PC-3 (cell line): ENCODE results near the gene POTEB2. TPM values are rescaled to one million over a fixed set of nuclear protein-coding genes. Genes with fewer than 3 reads are reported as not detected.
"Not testable (repeated sequence)": the region's sequence is repeated elsewhere in the genome, so short reads cannot be mapped to it uniquely, and the experiment has no call there.

ENCODE experiments used
- ATAC-seq: fragments of 200-7000 bp; cut with Tn5 transposase; 2 replicates; pipeline ENCODE4 v1.9.1; 2020; ENCODE audit warnings: mild to moderate bottlenecking, moderate library complexity
- Bru-seq: library from RNA; stranded (reverse); fragments of 400-500 nt; gene quantifications from one replicate; lab custom pipeline; 2021; lab: Mats Ljungman, UMichigan
- BruChase-seq, 2 experiments: library from RNA; stranded (reverse); fragments of 400-500 nt; gene quantifications; one replicate each; lab custom pipeline; 2021; lab: Mats Ljungman, UMichigan
- BruUV-seq: library from RNA; stranded (reverse); fragments of 400-500 nt; replicated peaks from 2 replicates; lab custom pipeline; 2021; lab: Mats Ljungman, UMichigan
- CTCF ChIA-PET: fragments of 300-600 bp; sonication (Branson Sonifier 250); formaldehyde crosslinking; loops from one replicate; lab custom pipeline; 2022; ENCODE audit warnings: antibody characterized with exemption; lab: Charles Lee
- POLR2A ChIA-PET: fragments of 300-600 bp; sonication (Branson Sonifier 250); formaldehyde crosslinking; loops from one replicate; lab custom pipeline; 2022; ENCODE audit warnings: antibody characterized with exemption; ENCODE audit not compliant: unreplicated experiment; lab: Charles Lee
- DNase-seq: peaks from one replicate; pipeline ENCODE4 v3.0.0-alpha.2; 2015
- H2AFZ ChIP-seq: fragments of 300-600 bp; sonication (generic); 2 replicates; pipeline ENCODE4 v1.6.0; 2016; ENCODE audit warnings: antibody characterized with exemption, low read length
- H3F3A ChIP-seq: fragments of 300-600 bp; sonication (generic); one replicate; pipeline ENCODE4 v1.6.0; 2017; ENCODE audit warnings: antibody characterized with exemption, low read length, control low read depth, mild to moderate bottlenecking; ENCODE audit not compliant: unreplicated experiment
- H3K27ac ChIP-seq: fragments of 300-600 bp; sonication (generic); 2 replicates; pipeline ENCODE4 v1.5.1; 2016; ENCODE audit warnings: mild to moderate bottlenecking, low read length
- H3K27me3 ChIP-seq: fragments of 300-600 bp; sonication (generic); 2 replicates; pipeline ENCODE4 v1.6.1; 2016; ENCODE audit warnings: low read length, mixed read lengths
- H3K36me3 ChIP-seq: fragments of 300-600 bp; sonication (generic); 2 replicates; pipeline ENCODE4 v1.6.1; 2016; ENCODE audit warnings: low read depth, mixed run types, low read length, mixed read lengths
- H3K4me1 ChIP-seq: fragments of 300-600 bp; sonication (generic); 2 replicates; pipeline ENCODE4 v1.5.1; 2016; ENCODE audit warnings: low read length; ENCODE audit not compliant: insufficient read depth
- H3K4me2 ChIP-seq: fragments of 300-600 bp; sonication (generic); 2 replicates; pipeline ENCODE4 v1.6.0; 2016; ENCODE audit warnings: low read length
- H3K4me3 ChIP-seq: fragments of 300-600 bp; sonication (generic); 2 replicates; pipeline ENCODE4 v1.5.1; 2016; ENCODE audit warnings: mild to moderate bottlenecking, low read length, mixed read lengths
- H3K79me2 ChIP-seq: fragments of 300-600 bp; sonication (generic); 2 replicates; pipeline ENCODE4 v1.6.1; 2017; ENCODE audit warnings: low read length, mixed read lengths
- H3K9ac ChIP-seq: fragments of 300-600 bp; sonication (generic); 2 replicates; pipeline ENCODE4 v1.6.0; 2016; ENCODE audit warnings: mild to moderate bottlenecking, low read length
- H3K9me2 ChIP-seq: fragments of 300-600 bp; sonication (generic); replicated peaks from 2 replicates; pipeline ENCODE4 v1.6.1; 2016; ENCODE audit warnings: mixed run types, low read length, mixed read lengths
- H3K9me3 ChIP-seq: fragments of 300-600 bp; sonication (generic); 2 replicates; pipeline ENCODE4 v1.6.1; 2016; ENCODE audit warnings: low read length, mixed read lengths
- H4K20me1 ChIP-seq: fragments of 300-600 bp; sonication (generic); 2 replicates; pipeline ENCODE4 v1.6.1; 2016; ENCODE audit warnings: low read length, mixed read lengths
- intact Hi-C: fragments of 100-400 bp; cut with micrococcal nuclease; formaldehyde crosslinking; loops from 2 replicates; pipeline ENCODE4 v1.9.0; 2023
- long read RNA-seq: library from polyadenylated mRNA; unstranded; transcript quantifications from one replicate; pipeline ENCODE4 v2.0.0, GENCODE V29; 2021; ENCODE audit not compliant: unreplicated experiment
- microRNA-seq: library from miRNA; unstranded; fragments of <30 nt; microRNA quantifications from one replicate; pipeline ENCODE4 v1.1.0, GENCODE V29; 2020; ENCODE audit not compliant: unreplicated experiment
- total RNA-seq: library from RNA; depleted of rRNA; stranded (reverse); fragments of >200 nt; gene quantifications from 2 replicates; pipeline ENCODE4 v1.2.3, GENCODE V29; 2014; rRNA removed

The POTEB2 gene
- total RNA-seq (not detected in 2 replicates), Bru-seq, nascent RNA (percentile 3 among the genes with signal in this experiment), BruChase-seq, experiment 1, labeled RNA remaining after a 6-hour chase (not detected), BruChase-seq, experiment 2, labeled RNA remaining after a 2-hour chase (not detected)
- long read RNA-seq, result 0 reads

DNA sequence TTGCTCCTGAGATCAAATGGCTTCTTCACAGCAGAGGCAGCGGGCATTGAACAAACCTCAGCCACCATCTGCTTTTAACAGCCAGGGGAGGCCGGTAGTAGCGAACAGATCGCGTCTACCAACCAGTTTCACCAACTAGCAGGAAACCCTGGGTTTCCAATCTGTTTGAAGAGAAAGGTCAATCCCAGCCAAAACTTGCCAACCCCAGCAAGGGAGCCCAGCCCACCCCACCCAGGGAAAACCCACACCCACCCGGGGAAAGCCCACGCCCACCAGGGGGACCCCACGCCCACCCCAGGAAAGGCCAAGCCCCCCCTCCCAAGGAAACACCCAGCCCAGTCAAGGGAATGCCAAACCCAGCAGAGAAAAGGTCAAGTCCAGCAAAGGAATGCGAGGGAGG is at the start of gene POTEB2:
Gene POTEB2 (minus strand): TSS at position 101 of the 400 bp plus-strand sequence. CDS start 33 bp downstream, at position 68.
- H3K36me3 ChIP-seq, H3K9me3 ChIP-seq, H3F3A ChIP-seq, CTCF ChIA-PET, H3K4me3 ChIP-seq, H3K27ac ChIP-seq, H3K27me3 ChIP-seq, H3K4me1 ChIP-seq, H4K20me1 ChIP-seq, BruUV-seq, intact Hi-C loops, ATAC-seq, H3K4me2 ChIP-seq, H3K9me2 ChIP-seq, H3K79me2 ChIP-seq, POLR2A ChIA-PET, H3K9ac ChIP-seq, DNase-seq, H2AFZ ChIP-seq: not testable (repeated sequence)

DNA sequence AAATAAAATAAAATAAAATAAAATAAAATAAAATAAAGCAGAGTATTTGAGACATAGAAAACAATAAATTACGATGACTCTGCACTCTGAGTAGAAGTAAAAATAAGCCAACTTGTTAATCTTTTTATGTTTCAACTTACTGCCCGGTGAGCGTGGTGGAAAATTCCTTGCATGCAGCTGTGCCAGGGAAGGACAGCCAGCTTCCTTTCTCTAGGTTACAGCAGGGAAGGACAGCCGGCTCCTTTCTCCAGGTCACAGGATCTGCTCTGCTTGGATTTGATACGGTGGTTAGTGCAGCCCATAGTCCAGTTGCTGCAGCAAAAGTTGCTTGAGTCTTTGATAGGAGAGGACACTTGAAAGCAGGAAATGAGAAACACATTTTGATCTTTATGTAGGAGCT is 13.8 kb upstream of the POTEB2 start:
- H2AFZ ChIP-seq, H3K4me3 ChIP-seq, H3K9ac ChIP-seq, H3F3A ChIP-seq, H3K36me3 ChIP-seq, H3K4me2 ChIP-seq, BruUV-seq, H3K27me3 ChIP-seq, H3K79me2 ChIP-seq, H3K27ac ChIP-seq, H3K9me2 ChIP-seq, H3K4me1 ChIP-seq, H4K20me1 ChIP-seq, POLR2A ChIA-PET, intact Hi-C loops, DNase-seq, CTCF ChIA-PET, H3K9me3 ChIP-seq: not testable (repeated sequence)
- peak; percentile 43 for ATAC-seq

GRCh38 chr15:20878464-20878863 is 12.3 kb upstream of the POTEB2 start:
- H3K4me1 ChIP-seq, H3F3A ChIP-seq, H3K9me2 ChIP-seq, H3K27me3 ChIP-seq, H3K9ac ChIP-seq, intact Hi-C loops, H3K79me2 ChIP-seq, POLR2A ChIA-PET, H4K20me1 ChIP-seq, H3K36me3 ChIP-seq, H3K4me2 ChIP-seq, H3K27ac ChIP-seq, ATAC-seq, BruUV-seq, CTCF ChIA-PET, H2AFZ ChIP-seq, DNase-seq, H3K4me3 ChIP-seq, H3K9me3 ChIP-seq: not testable (repeated sequence)

- H3K27ac ChIP-seq, H3F3A ChIP-seq, H3K9me2 ChIP-seq, H3K27me3 ChIP-seq, ATAC-seq, H3K9me3 ChIP-seq, H4K20me1 ChIP-seq, H3K9ac ChIP-seq, H3K4me1 ChIP-seq, DNase-seq, BruUV-seq, H3K36me3 ChIP-seq, H3K4me2 ChIP-seq, H3K79me2 ChIP-seq, POLR2A ChIA-PET, H2AFZ ChIP-seq, intact Hi-C loops, H3K4me3 ChIP-seq, CTCF ChIA-PET: not testable (repeated sequence)
Observed at GRCh38 chr15:20877819-20878218, 11.7 kb upstream of the POTEB2 start.

Small RNA genes lying within 50 kb of the gene (microRNA-seq; reads per million reads assigned to microRNA genes)
- not detected for gene MIR3118-2
